Panc1 (cell line): ENCODE data around the gene S1PR5.

Experiments
- SIN3A ChIP-seq: IDR thresholded peaks from 2 replicates; pipeline ENCODE4 v1.6.1; 2012; ENCODE audit warnings: low read depth, mild to moderate bottlenecking, low read length, moderate library complexity, borderline replicate concordance; ENCODE audit not compliant: insufficient read depth
- TCF7L2 ChIP-seq: IDR thresholded peaks from 2 replicates; pipeline ENCODE4 v1.6.1; 2011; ENCODE audit warnings: mild to moderate bottlenecking, low read depth, low read length, inconsistent platforms
- TF ChIP-seq, protein P1 (sequence below), 2 experiments: IDR thresholded peaks; 2 replicates each; pipeline ENCODE4 v1.6.1; 2011 to 2012; ENCODE audit warnings: low read depth in 2 of 2, control low read depth in 1 of 2, low read length in 1 of 2, mild to moderate bottlenecking in 1 of 2, moderate library complexity in 1 of 2; ENCODE audit not compliant: insufficient read depth in 1 of 2
- TF ChIP-seq, protein P2 (sequence below): fragments of 450-650 bp; IDR thresholded peaks from 2 replicates; pipeline ENCODE4 v1.5.1; 2017; ENCODE audit warnings: mild to moderate bottlenecking

DNA sequence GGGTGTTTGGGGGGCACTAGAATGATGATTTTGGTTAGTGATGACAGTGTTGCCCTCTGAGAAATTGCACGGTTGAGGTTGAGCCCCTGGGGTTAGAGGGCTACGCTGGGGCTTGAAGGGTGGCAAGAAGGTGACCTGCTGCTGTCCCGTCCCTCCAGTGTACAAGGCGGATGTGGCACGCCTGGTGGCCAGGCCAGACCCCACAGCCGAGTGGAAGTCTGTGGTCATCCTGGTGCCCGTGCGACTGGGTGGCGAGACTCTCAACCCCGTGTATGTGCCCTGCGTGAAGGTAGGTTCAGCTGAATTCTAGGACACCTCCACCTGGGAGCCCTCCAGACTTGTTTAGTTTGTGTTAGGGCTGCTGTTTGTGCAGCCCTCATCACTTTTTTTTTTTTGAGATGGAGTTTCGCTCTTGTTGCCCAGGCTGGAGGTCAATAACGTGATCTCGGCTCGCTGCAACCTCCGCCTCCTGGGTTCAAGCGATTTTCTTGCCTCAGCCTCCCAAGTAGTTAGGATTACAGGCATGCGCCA is 31.6 kb upstream of the S1PR5 start:
- TF ChIP-seq, protein P1, sequence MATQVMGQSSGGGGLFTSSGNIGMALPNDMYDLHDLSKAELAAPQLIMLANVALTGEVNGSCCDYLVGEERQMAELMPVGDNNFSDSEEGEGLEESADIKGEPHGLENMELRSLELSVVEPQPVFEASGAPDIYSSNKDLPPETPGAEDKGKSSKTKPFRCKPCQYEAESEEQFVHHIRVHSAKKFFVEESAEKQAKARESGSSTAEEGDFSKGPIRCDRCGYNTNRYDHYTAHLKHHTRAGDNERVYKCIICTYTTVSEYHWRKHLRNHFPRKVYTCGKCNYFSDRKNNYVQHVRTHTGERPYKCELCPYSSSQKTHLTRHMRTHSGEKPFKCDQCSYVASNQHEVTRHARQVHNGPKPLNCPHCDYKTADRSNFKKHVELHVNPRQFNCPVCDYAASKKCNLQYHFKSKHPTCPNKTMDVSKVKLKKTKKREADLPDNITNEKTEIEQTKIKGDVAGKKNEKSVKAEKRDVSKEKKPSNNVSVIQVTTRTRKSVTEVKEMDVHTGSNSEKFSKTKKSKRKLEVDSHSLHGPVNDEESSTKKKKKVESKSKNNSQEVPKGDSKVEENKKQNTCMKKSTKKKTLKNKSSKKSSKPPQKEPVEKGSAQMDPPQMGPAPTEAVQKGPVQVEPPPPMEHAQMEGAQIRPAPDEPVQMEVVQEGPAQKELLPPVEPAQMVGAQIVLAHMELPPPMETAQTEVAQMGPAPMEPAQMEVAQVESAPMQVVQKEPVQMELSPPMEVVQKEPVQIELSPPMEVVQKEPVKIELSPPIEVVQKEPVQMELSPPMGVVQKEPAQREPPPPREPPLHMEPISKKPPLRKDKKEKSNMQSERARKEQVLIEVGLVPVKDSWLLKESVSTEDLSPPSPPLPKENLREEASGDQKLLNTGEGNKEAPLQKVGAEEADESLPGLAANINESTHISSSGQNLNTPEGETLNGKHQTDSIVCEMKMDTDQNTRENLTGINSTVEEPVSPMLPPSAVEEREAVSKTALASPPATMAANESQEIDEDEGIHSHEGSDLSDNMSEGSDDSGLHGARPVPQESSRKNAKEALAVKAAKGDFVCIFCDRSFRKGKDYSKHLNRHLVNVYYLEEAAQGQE (IDR thresholded peaks at IDR 0.05; ENCODE audit: insufficient read depth in 1 of 2, low read depth in 2 of 2, low read length in 1 of 2), result no peak
- TF ChIP-seq TCF7L2, result no peak
- TF ChIP-seq, protein P2, sequence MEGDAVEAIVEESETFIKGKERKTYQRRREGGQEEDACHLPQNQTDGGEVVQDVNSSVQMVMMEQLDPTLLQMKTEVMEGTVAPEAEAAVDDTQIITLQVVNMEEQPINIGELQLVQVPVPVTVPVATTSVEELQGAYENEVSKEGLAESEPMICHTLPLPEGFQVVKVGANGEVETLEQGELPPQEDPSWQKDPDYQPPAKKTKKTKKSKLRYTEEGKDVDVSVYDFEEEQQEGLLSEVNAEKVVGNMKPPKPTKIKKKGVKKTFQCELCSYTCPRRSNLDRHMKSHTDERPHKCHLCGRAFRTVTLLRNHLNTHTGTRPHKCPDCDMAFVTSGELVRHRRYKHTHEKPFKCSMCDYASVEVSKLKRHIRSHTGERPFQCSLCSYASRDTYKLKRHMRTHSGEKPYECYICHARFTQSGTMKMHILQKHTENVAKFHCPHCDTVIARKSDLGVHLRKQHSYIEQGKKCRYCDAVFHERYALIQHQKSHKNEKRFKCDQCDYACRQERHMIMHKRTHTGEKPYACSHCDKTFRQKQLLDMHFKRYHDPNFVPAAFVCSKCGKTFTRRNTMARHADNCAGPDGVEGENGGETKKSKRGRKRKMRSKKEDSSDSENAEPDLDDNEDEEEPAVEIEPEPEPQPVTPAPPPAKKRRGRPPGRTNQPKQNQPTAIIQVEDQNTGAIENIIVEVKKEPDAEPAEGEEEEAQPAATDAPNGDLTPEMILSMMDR, result no peak
- TF ChIP-seq SIN3A, result no peak
